H1 (cell line): ENCODE results near the gene CCK. TPM values are rescaled to one million over a fixed set of nuclear protein-coding genes. Genes with fewer than 3 reads are reported as not detected.

Source experiments
- CTCF ChIA-PET: fragments of 300-600 bp; sonication (Branson Sonifier 250); formaldehyde crosslinking; loops from one replicate; lab custom pipeline; 2021; ENCODE audit not compliant: partially characterized antibody; lab: Charles Lee
- POLR2A ChIA-PET: fragments of 300-600 bp; sonication (Branson Sonifier 250); formaldehyde crosslinking; loops from one replicate; lab custom pipeline; 2021; ENCODE audit warnings: inconsistent platforms; ENCODE audit not compliant: partially characterized antibody; lab: Charles Lee
- DNase-seq, 2 experiments: peaks; one replicate each; pipeline versions ENCODE4 v3.0.0 to v3.0.0-alpha.2; 2010 to 2022; ENCODE audit warnings: low spot score in 2 of 2, low read depth in 1 of 2, mixed read lengths in 1 of 2
- FAIRE-seq: peaks from 2 replicates; lab custom pipeline; 2011; peaks lifted over from hg19 to GRCh38; lab: Jason Lieb, UNC
- H2AFZ ChIP-seq: 2 replicates; pipeline ENCODE4 v1.8.1; 2012; ENCODE audit warnings: low read length, inconsistent platforms
- H2AK5ac ChIP-seq: 2 replicates; pipeline ENCODE4 v1.6.1; 2013; ENCODE audit warnings: low read depth, low read length
- H2BK120ac ChIP-seq: replicated peaks from 2 replicates; pipeline ENCODE3; 2013; ENCODE audit warnings: low read depth, low read length, inconsistent platforms
- H2BK12ac ChIP-seq: 2 replicates; pipeline ENCODE4 v1.6.1; 2013; ENCODE audit warnings: low read depth, low read length
- H2BK15ac ChIP-seq: 2 replicates; pipeline ENCODE4 v1.6.1; 2013; ENCODE audit warnings: low read length
- H2BK20ac ChIP-seq: 2 replicates; pipeline ENCODE4 v1.6.1; 2013; ENCODE audit warnings: low read length
- H2BK5ac ChIP-seq: 2 replicates; pipeline ENCODE4 v1.6.1; 2013; ENCODE audit warnings: low read depth, low read length
- H3K14ac ChIP-seq: 2 replicates; pipeline ENCODE4 v1.6.1; 2013; ENCODE audit warnings: inconsistent platforms; ENCODE audit not compliant: insufficient read length
- H3K18ac ChIP-seq: 2 replicates; pipeline ENCODE4 v1.6.1; 2013; ENCODE audit warnings: low read length; ENCODE audit errors: extremely low read depth
- H3K23ac ChIP-seq: 2 replicates; pipeline ENCODE4 v1.6.1; 2013; ENCODE audit warnings: inconsistent platforms; ENCODE audit not compliant: insufficient read length
- H3K23me2 ChIP-seq: 2 replicates; pipeline ENCODE4 v1.6.1; 2013; ENCODE audit warnings: low read depth, low read length
- H3K27ac ChIP-seq: 2 replicates; pipeline ENCODE4 v1.6.1; 2011; ENCODE audit warnings: low read depth, low read length, inconsistent platforms
- H3K27me3 ChIP-seq, 4 experiments: replicated peaks in 1 of 4; 1 replicate in 1 of 4; 2 replicates in 3 of 4; pipeline versions ENCODE4 v1.6.1 to v1.8.1; 2011 to 2013; ENCODE audit warnings: low read length in 3 of 4, mild to moderate bottlenecking in 3 of 4, inconsistent platforms in 2 of 4, mixed read lengths in 2 of 4, moderate library complexity in 1 of 4; ENCODE audit not compliant: control insufficient read depth in 3 of 4, insufficient read depth in 3 of 4; ENCODE audit errors: extremely low read depth in 1 of 4
- H3K36me3 ChIP-seq, 4 experiments: 2 replicates each; pipeline versions ENCODE4 v1.6.1 to v1.8.1; 2011 to 2013; ENCODE audit warnings: mild to moderate bottlenecking in 4 of 4, low read length in 3 of 4, moderate library complexity in 2 of 4, control low read depth in 1 of 4, inconsistent platforms in 1 of 4; ENCODE audit not compliant: insufficient read depth in 4 of 4, control insufficient read depth in 2 of 4
- H3K4ac ChIP-seq: replicated peaks from 2 replicates; pipeline ENCODE3; 2013; ENCODE audit warnings: low read length, low read depth, mixed read lengths, inconsistent platforms; ENCODE audit not compliant: insufficient read length
- H3K4me1 ChIP-seq, 4 experiments: replicated peaks in 1 of 4; 1 replicate in 1 of 4; 2 replicates in 3 of 4; pipeline versions ENCODE4 v1.6.1 to v1.8.1; 2011 to 2013; ENCODE audit warnings: low read length in 3 of 4, inconsistent platforms in 2 of 4, mixed read lengths in 1 of 4; ENCODE audit not compliant: insufficient read depth in 4 of 4, control insufficient read depth in 3 of 4
- H3K4me2 ChIP-seq, 2 experiments: 2 replicates each; pipeline versions ENCODE4 v1.6.1 to v1.8.1; 2011 to 2013; ENCODE audit warnings: low read depth in 2 of 2, low read length in 2 of 2, control low read depth in 1 of 2, inconsistent platforms in 1 of 2, mild to moderate bottlenecking in 1 of 2; ENCODE audit not compliant: insufficient read depth in 1 of 2
- H3K4me3 ChIP-seq, 4 experiments: fragments of 200-600, 300-600 bp in 1 of 4; sonication (generic), shearing (Covaris generic), sonication (Bioruptor Twin) in 1 of 4; 2 replicates each; pipeline versions ENCODE4 v1.5.1 to v1.8.1; 2011 to 2016; ENCODE audit warnings: low read length in 4 of 4, low read depth in 3 of 4, control low read depth in 2 of 4, inconsistent platforms in 2 of 4, mild to moderate bottlenecking in 2 of 4, mixed read lengths in 1 of 4, moderate library complexity in 1 of 4; ENCODE audit not compliant: insufficient read depth in 2 of 4; ENCODE audit errors: extremely low read depth in 1 of 4
- H3K56ac ChIP-seq: replicated peaks from 2 replicates; pipeline ENCODE3; 2013; ENCODE audit warnings: low read depth, mild to moderate bottlenecking, mixed read lengths, low read length, inconsistent platforms; ENCODE audit not compliant: insufficient read length
- H3K79me1 ChIP-seq: 2 replicates; pipeline ENCODE4 v1.6.1; 2013; ENCODE audit warnings: low read depth, low read length, control low read depth
- H3K79me2 ChIP-seq, 2 experiments: 2 replicates each; pipeline versions ENCODE4 v1.6.1 to v1.8.1; 2012 to 2013; ENCODE audit warnings: low read length in 2 of 2, mild to moderate bottlenecking in 2 of 2, inconsistent platforms in 1 of 2; ENCODE audit not compliant: insufficient read depth in 2 of 2, control insufficient read depth in 1 of 2
- H3K9ac ChIP-seq, 4 experiments: replicated peaks in 1 of 4; 1 replicate in 1 of 4; 2 replicates in 3 of 4; pipeline versions ENCODE4 v1.6.1 to v1.8.1; 2011 to 2013; ENCODE audit warnings: low read depth in 3 of 4, low read length in 3 of 4, control low read depth in 2 of 4, mild to moderate bottlenecking in 2 of 4, moderate library complexity in 2 of 4, inconsistent platforms in 1 of 4; ENCODE audit errors: extremely low read depth in 1 of 4
- H3K9me3 ChIP-seq, 2 experiments: 2 replicates each; pipeline versions ENCODE4 v1.6.1 to v1.8.1; 2012 to 2013; ENCODE audit warnings: mild to moderate bottlenecking in 2 of 2, moderate library complexity in 2 of 2, control low read depth in 1 of 2, inconsistent platforms in 1 of 2, low read depth in 1 of 2, low read length in 1 of 2, mixed read lengths in 1 of 2; ENCODE audit not compliant: insufficient read depth in 2 of 2
- H4K20me1 ChIP-seq, 2 experiments: replicated peaks in 1 of 2; 2 replicates each; pipeline versions ENCODE3 to v1.8.1; 2011 to 2013; ENCODE audit warnings: inconsistent platforms in 2 of 2, low read length in 2 of 2, mild to moderate bottlenecking in 1 of 2; ENCODE audit not compliant: insufficient read depth in 2 of 2, control insufficient read depth in 1 of 2
- H4K5ac ChIP-seq: 2 replicates; pipeline ENCODE4 v1.6.1; 2013; ENCODE audit warnings: low read length, low read depth, mixed read lengths, inconsistent platforms; ENCODE audit not compliant: insufficient read length
- H4K8ac ChIP-seq: 2 replicates; pipeline ENCODE4 v1.8.0; 2013; ENCODE audit warnings: mild to moderate bottlenecking, moderate library complexity, low read length, inconsistent platforms; ENCODE audit not compliant: insufficient read depth; ENCODE audit errors: extremely low read depth
- H4K91ac ChIP-seq: replicated peaks from 2 replicates; pipeline ENCODE3; 2013; ENCODE audit warnings: low read length, mixed read lengths, inconsistent platforms; ENCODE audit not compliant: insufficient read length
- CBX8 ChIP-seq: fragments of 300-800, 300-1000 bp; sonication (generic); IDR thresholded peaks from 2 replicates; pipeline ENCODE4 v1.7.1; 2016; ENCODE audit warnings: low read depth, low read length, borderline replicate concordance
- KDM4A ChIP-seq: IDR thresholded peaks from one replicate; pipeline ENCODE4 v1.7.1; 2012; ENCODE audit warnings: low read depth, mild to moderate bottlenecking, moderate library complexity, low read length, inconsistent platforms; ENCODE audit not compliant: severe bottlenecking
- NANOG ChIP-seq: IDR thresholded peaks from 2 replicates; pipeline ENCODE4 v1.6.1; 2011; ENCODE audit warnings: low read length, low read depth, mild to moderate bottlenecking, inconsistent platforms; ENCODE audit not compliant: insufficient read depth, poor library complexity, severe bottlenecking
- POLR2A ChIP-seq, 2 experiments: IDR thresholded peaks; 1 replicate in 1 of 2; 2 replicates in 1 of 2; pipeline ENCODE4 v1.6.1; 2011; ENCODE audit warnings: low read depth in 2 of 2, low read length in 2 of 2, mild to moderate bottlenecking in 2 of 2; ENCODE audit errors: control extremely low read depth in 1 of 2
- SAP30 ChIP-seq: fragments of 300-600 bp; sonication (generic); IDR thresholded peaks from 2 replicates; pipeline ENCODE4 v1.7.1; 2012; ENCODE audit warnings: low read length, moderate library complexity, mild to moderate bottlenecking, inconsistent platforms; ENCODE audit not compliant: insufficient read depth, insufficient replicate concordance
- SIRT6 ChIP-seq: IDR thresholded peaks from one replicate; pipeline ENCODE4 v1.7.1; 2012; ENCODE audit warnings: low read length, inconsistent platforms
- SIX5 ChIP-seq: IDR thresholded peaks from 2 replicates; pipeline ENCODE4 v1.6.1; 2011; ENCODE audit warnings: mild to moderate bottlenecking, low read depth, low read length
- SP1 ChIP-seq: IDR thresholded peaks from 2 replicates; pipeline ENCODE4 v1.6.1; 2011; ENCODE audit warnings: low read depth, low read length
- TAF1 ChIP-seq: IDR thresholded peaks from 2 replicates; pipeline ENCODE4 v1.6.1; 2011; ENCODE audit warnings: mild to moderate bottlenecking, low read depth, low read length
- WGBS, 2 experiments: shearing (Covaris generic) in 1 of 2; methylation state at CpG; one replicate each; pipeline versions ENCODE4 v1.1.6 to v1.1.7; 2013 to 2015; ENCODE audit warnings: low lambda C conversion rate in 2 of 2, mixed read lengths in 2 of 2, inconsistent platforms in 1 of 2, low coverage in 1 of 2, missing lambda C conversion rate in 1 of 2; ENCODE audit not compliant: insufficient replicate concordance in 2 of 2, insufficient coverage in 1 of 2, insufficient read length in 1 of 2; ENCODE audit errors: extremely low coverage in 1 of 2, missing lambda C conversion rate in 1 of 2; 5-methylcytosine and 5-hydroxymethylcytosine counted together
- polyA plus RNA-seq, 7 experiments: library from polyadenylated mRNA; depleted of rRNA in 3 of 7; stranded (reverse) in 5 of 7; unstranded in 2 of 7; fragments of >200 nt in 5 of 7; fragments of 200-250 nt in 2 of 7; gene quantifications; 1 replicate in 5 of 7; 2 replicates in 1 of 7; 4 replicates in 1 of 7; pipeline versions ENCODE4 v1.2.1 to v1.2.3, GENCODE V29; 2011 to 2013; ENCODE audit warnings: missing spikeins in 2 of 7, mixed read lengths in 2 of 7
- total RNA-seq: library from RNA; stranded (reverse); fragmentation: NEBNext Ultra II Directional; extraction: Animal tissue kit (Norgen Biotek cat#: 25700); gene quantifications from 2 replicates; pipeline ENCODE4 v1.2.1, GENCODE V29; 2021

CCK gene
- total and polyA plus RNA-seq, 2 of the 8 experiments (the other 6 are each of a cell fraction or from before 2014, with no cell fraction given), result 0.99 to 2.8 TPM

DNA sequence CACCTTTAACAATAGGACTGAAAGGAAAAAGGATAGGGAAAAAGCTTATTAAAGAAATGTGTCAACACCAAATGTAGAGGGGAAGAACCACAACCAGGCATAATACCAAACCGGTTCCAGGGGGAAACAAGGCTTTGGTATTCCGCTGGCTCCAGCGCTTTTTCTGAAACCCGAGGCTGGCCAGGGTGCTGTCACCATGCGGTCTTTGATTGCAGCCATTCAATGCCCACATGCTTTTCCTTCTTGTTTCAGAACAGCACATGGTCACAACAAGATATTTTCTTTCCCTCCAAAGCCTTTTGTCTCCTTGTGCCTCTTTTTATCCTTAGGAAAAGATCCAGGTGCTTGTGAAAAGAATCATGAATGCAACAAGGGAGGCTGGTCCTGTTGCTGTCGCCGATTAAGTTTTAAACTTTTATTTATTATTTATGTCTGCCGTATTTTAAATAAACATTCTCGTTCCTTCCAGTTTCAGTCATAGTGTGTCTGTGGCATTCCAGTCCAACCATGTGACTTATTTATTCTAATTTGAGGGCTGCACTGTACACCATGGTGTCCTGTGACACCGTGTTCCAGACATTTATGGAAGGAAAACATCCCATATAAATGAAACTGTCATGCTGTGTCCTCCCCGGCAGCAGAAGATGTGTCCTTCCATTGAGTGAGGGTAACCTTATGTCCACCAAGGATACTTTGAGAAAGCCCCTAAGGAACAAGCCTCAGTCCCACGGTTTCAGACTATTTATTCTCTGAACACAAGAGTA, 41.1 kb downstream of the CCK start:
- H3K4ac ChIP-seq, result no peak overlapping the region
- FAIRE-seq (no peak), DNase-seq (no peak)
- H3K23ac ChIP-seq, result no peak overlapping the region
- no peak overlapping the region for H2AFZ ChIP-seq
- no peak for TF ChIP-seq SP1
- no peak for TF ChIP-seq KDM4A
- no peak for TF ChIP-seq SAP30
- TF ChIP-seq SIRT6, result no peak
- TF ChIP-seq CBX8, result no peak
- no peak for TF ChIP-seq NANOG
- TF ChIP-seq SIX5, result no peak
- no peak for TF ChIP-seq POLR2A (IDR thresholded peaks at IDR 0.05; ENCODE audit: control extremely low read depth in 1 of 2, low read depth in 2 of 2, low read length in 2 of 2)
- no peak for TF ChIP-seq TAF1
- ChIA-PET POLR2A (no interaction called here), CTCF (interaction anchor here (0.9 to 4.5 kb wide), 3 partner anchors 9 to 34 kb away, joined by 3 to 19 read pairs (median 7); no protein-coding TSS in a partner anchor)
- no peak overlapping the region for H4K91ac ChIP-seq
- H4K8ac ChIP-seq, result no peak overlapping the region
- no peak overlapping the region for H2BK20ac ChIP-seq
- H3K4me1 ChIP-seq, result 0 out of 7 replicates have a peak, but pooled peaks cover 0 to 4% (median 0%) of the 10 kb centered on the region in 4 experiments
- no peaks in the 10 kb centered on the region for H3K9me3 ChIP-seq
- H3K27ac ChIP-seq, result no peak overlapping the region
- no peak overlapping the region for H3K14ac ChIP-seq
- H2BK12ac ChIP-seq, result no peak overlapping the region
- WGBS, 2 experiments, result 88% methylated on average over 12 of the region's 12 CpGs; no CpG with 5 or more reads in 1 of the 2 experiments
- no peak overlapping the region for H2BK120ac ChIP-seq
- H3K18ac ChIP-seq, result no peak overlapping the region
- no peaks in the 10 kb centered on the region for H3K27me3 ChIP-seq
- H3K4me2 ChIP-seq, result no peak overlapping the region
- H2AK5ac ChIP-seq, result no peak overlapping the region
- no peak overlapping the region for H3K4me3 ChIP-seq
- H3K56ac ChIP-seq, result no peak overlapping the region
- H4K5ac ChIP-seq, result no peak overlapping the region
- no peak overlapping the region for H2BK15ac ChIP-seq
- peaks cover 0 to 18% (median 12%) of the 10 kb centered on the region in 4 experiments; a peak in 5 of 8 replicates for H3K36me3 ChIP-seq
- H2BK5ac ChIP-seq, result no peak overlapping the region
- H4K20me1 ChIP-seq, result no peaks in the 10 kb centered on the region
- H3K23me2 ChIP-seq, result no peaks in the 10 kb centered on the region
- H3K9ac ChIP-seq, result no peak overlapping the region
- no peaks in the 10 kb centered on the region for H3K79me2 ChIP-seq
- no peaks in the 10 kb centered on the region; the same call in 1 of the 2 replicates for H3K79me1 ChIP-seq
